GM12878 (cell line): ENCODE measurements around the gene WHAMM. TPM values are rescaled to one million over a fixed set of nuclear protein-coding genes. Genes with fewer than 3 reads are reported as not detected.
A peak's percentile ranks its signal among the peaks of the same experiment; 100 is the strongest.

Source experiments
- ATAC-seq: fragments of 200-7000 bp; cut with Tn5 transposase; 3 replicates; pipeline ENCODE4 v1.9.1; 2020; ENCODE audit warnings: mild to moderate bottlenecking, moderate library complexity
- BruUV-seq: library from RNA; stranded (reverse); fragments of 400-500 nt; replicated peaks from 2 replicates; lab custom pipeline; 2021; lab: Mats Ljungman, UMichigan
- CTCF ChIA-PET: fragments of 300-600 bp; sonication (Branson Sonifier 250); formaldehyde crosslinking; extraction: SDS; loops from one replicate; lab custom pipeline; 2021; ENCODE audit warnings: inconsistent platforms; lab: Yijun Ruan, JAX
- POLR2A ChIA-PET: fragments of 350-600 bp; formaldehyde crosslinking; extraction: SDS; loops from one replicate; lab custom pipeline; 2021; ENCODE audit warnings: inconsistent platforms; lab: Charles Lee
- RAD21 ChIA-PET: fragments of 300-600 bp; sonication (Branson Sonifier 250); formaldehyde crosslinking; loops from one replicate; lab custom pipeline; 2023; ENCODE audit warnings: antibody characterized with exemption; ENCODE audit not compliant: unreplicated experiment; lab: Charles Lee
- SMC1A ChIA-PET: fragments of 300-600 bp; sonication (Branson Sonifier 250); formaldehyde crosslinking; loops from one replicate; lab custom pipeline; 2023; ENCODE audit not compliant: unreplicated experiment, uncharacterized antibody; lab: Charles Lee
- DNase-seq: peaks from one replicate; pipeline ENCODE4 v3.0.0-alpha.2; 2011; ENCODE audit warnings: low read depth, low spot score
- FAIRE-seq: peaks from 3 replicates; lab custom pipeline; 2011; peaks lifted over from hg19 to GRCh38; lab: Jason Lieb, UNC
- H2AFZ ChIP-seq: 2 replicates; pipeline ENCODE4 v1.6.0; 2011; ENCODE audit warnings: low read depth, low read length, control low read depth; ENCODE audit not compliant: control insufficient read depth
- H3K27ac ChIP-seq: 2 replicates; pipeline ENCODE4 v1.5.1; 2011; ENCODE audit warnings: control low read depth; ENCODE audit not compliant: control insufficient read depth, insufficient read depth
- H3K27me3 ChIP-seq, 2 experiments: replicated peaks in 1 of 2; 2 replicates each; pipeline versions ENCODE4 v1.6.0 to v1.6.1; 2011; ENCODE audit warnings: low read length in 1 of 2; ENCODE audit not compliant: control insufficient read depth in 2 of 2, insufficient read depth in 2 of 2
- H3K36me3 ChIP-seq, 2 experiments: 2 replicates each; pipeline ENCODE4 v1.5.1; 2011; ENCODE audit warnings: low read length in 1 of 2; ENCODE audit not compliant: control insufficient read depth in 2 of 2, insufficient read depth in 2 of 2
- H3K4me1 ChIP-seq: 2 replicates; pipeline ENCODE4 v1.6.1; 2011; ENCODE audit warnings: mild to moderate bottlenecking, low read length, moderate library complexity, mixed read lengths; ENCODE audit not compliant: control insufficient read depth, insufficient read depth
- H3K4me2 ChIP-seq: 2 replicates; pipeline ENCODE4 v1.6.0; 2011; ENCODE audit warnings: control low read depth; ENCODE audit not compliant: control insufficient read depth, insufficient read depth
- H3K4me3 ChIP-seq: fragments of 200-600 bp; sonication (generic); 2 replicates; pipeline ENCODE4 v1.5.1; 2016
- H3K79me2 ChIP-seq: 2 replicates; pipeline ENCODE4 v1.6.0; 2011; ENCODE audit warnings: low read length; ENCODE audit not compliant: control insufficient read depth, insufficient read depth
- H3K9ac ChIP-seq: 2 replicates; pipeline ENCODE4 v1.8.0; 2011; ENCODE audit warnings: low read length, control low read depth, mixed read lengths; ENCODE audit not compliant: control insufficient read depth, insufficient read depth
- H3K9me3 ChIP-seq: replicated peaks from 3 replicates; pipeline ENCODE4 v1.5.1; 2011; ENCODE audit warnings: mild to moderate bottlenecking, low read length; ENCODE audit not compliant: control insufficient read depth, insufficient read depth
- H4K20me1 ChIP-seq: 2 replicates; pipeline ENCODE4 v1.6.0; 2011; ENCODE audit not compliant: control insufficient read depth, insufficient read depth
- BHLHE40 ChIP-seq, 2 experiments: fragments of 450-650 bp in 1 of 2; IDR thresholded peaks; 2 replicates each; pipeline ENCODE4 v1.6.1; 2011 to 2017; ENCODE audit warnings: low read depth in 2 of 2, borderline replicate concordance in 1 of 2, improper control_type of control experiment in 1 of 2, low read length in 1 of 2, mild to moderate bottlenecking in 1 of 2
- CHD1 ChIP-seq: IDR thresholded peaks from 2 replicates; pipeline ENCODE4 v1.6.1; 2012; ENCODE audit warnings: low read depth, low read length, improper control_type of control experiment
- ESRRA ChIP-seq: IDR thresholded peaks from 2 replicates; pipeline ENCODE4 v1.6.1; 2012; ENCODE audit warnings: mild to moderate bottlenecking, low read length, improper control_type of control experiment
- FOXK2 ChIP-seq: fragments of 450-650 bp; IDR thresholded peaks from 2 replicates; pipeline ENCODE4 v1.6.1; 2017; ENCODE audit warnings: mild to moderate bottlenecking, moderate library complexity
- PAX8 ChIP-seq: fragments of 450-650 bp; IDR thresholded peaks from 2 replicates; pipeline ENCODE4 v1.6.1; 2017; ENCODE audit warnings: mild to moderate bottlenecking, moderate library complexity
- RAD51 ChIP-seq: fragments of 450-650 bp; IDR thresholded peaks from 2 replicates; pipeline ENCODE4 v1.6.1; 2016; ENCODE audit warnings: moderate library complexity, mild to moderate bottlenecking, inconsistent platforms
- SRF ChIP-seq, 2 experiments: IDR thresholded peaks; 2 replicates each; pipeline ENCODE4 v1.6.1; 2011; ENCODE audit warnings: low read depth in 2 of 2, low read length in 2 of 2, mild to moderate bottlenecking in 1 of 2, moderate library complexity in 1 of 2
- WGBS: methylation state at CpG from one replicate; pipeline ENCODE4 v1.1.6; 2016; ENCODE audit warnings: low lambda C conversion rate; ENCODE audit not compliant: insufficient replicate concordance, insufficient coverage; ENCODE audit errors: missing lambda C conversion rate; 5-methylcytosine and 5-hydroxymethylcytosine counted together
- in situ Hi-C: fragments of 300-500 bp; cut with MboI; formaldehyde crosslinking; loops from 9 replicates; pipeline ENCODE4 v1.14.3; 2018; ENCODE audit warnings: mixed read lengths
- intact Hi-C: fragments of 100-400 bp; cut with micrococcal nuclease; formaldehyde crosslinking; loops from one replicate; pipeline ENCODE4 v1.14.2; 2022; ENCODE audit not compliant: unreplicated experiment
- polyA plus RNA-seq, 11 experiments: library from polyadenylated mRNA; depleted of rRNA in 4 of 11; unstranded in 6 of 11; stranded (reverse) in 5 of 11; fragments of >200 nt; fragmentation: Nextera tagmentation in 4 of 11; fragmentation: Illumina TruSeq in 1 of 11; extraction: Ambion mirVana in 4 of 11; extraction: Trizol in 1 of 11; gene quantifications; 1 replicate in 1 of 11; 2 replicates in 10 of 11; pipeline versions ENCODE4 v1.2.1 to v1.2.3, GENCODE V29; 2011 to 2016; ENCODE audit warnings: inconsistent platforms in 2 of 11, missing spikeins in 2 of 11, low read depth in 1 of 11
- total RNA-seq, 4 experiments: library from RNA; depleted of rRNA in 3 of 4; stranded (reverse); fragments of >200 nt in 3 of 4; fragmentation: Illumina TruSeq in 1 of 4; extraction: Trizol in 1 of 4; gene quantifications; 2 replicates each; pipeline versions ENCODE4 v1.2.1 to v1.2.3, GENCODE V29; 2013 to 2021
- TF ChIP-seq, protein P1 (sequence below): IDR thresholded peaks from 2 replicates; pipeline ENCODE4 v1.6.1; 2011; ENCODE audit warnings: borderline replicate concordance, low read depth, mild to moderate bottlenecking, moderate library complexity, mixed read lengths, low read length; ENCODE audit not compliant: insufficient read depth; ENCODE audit errors: extremely low read length
- TF ChIP-seq, protein P2 (sequence below): IDR thresholded peaks from 2 replicates; pipeline ENCODE4 v1.6.1; 2011; ENCODE audit warnings: low read depth, mild to moderate bottlenecking, low read length, moderate library complexity, borderline replicate concordance; ENCODE audit errors: extremely low read depth
- TF ChIP-seq, protein P3 (sequence below): fragments of 150-350 bp; IDR thresholded peaks from 2 replicates; pipeline ENCODE4 v1.6.1; 2016; ENCODE audit warnings: low read depth, low read length

The WHAMM gene
- total and polyA plus RNA-seq, 10 of the 15 experiments (the other 5 are each of a cell fraction or from before 2014, with no cell fraction given): 0.87 to 6.7 (median 2.5) TPM

DNA sequence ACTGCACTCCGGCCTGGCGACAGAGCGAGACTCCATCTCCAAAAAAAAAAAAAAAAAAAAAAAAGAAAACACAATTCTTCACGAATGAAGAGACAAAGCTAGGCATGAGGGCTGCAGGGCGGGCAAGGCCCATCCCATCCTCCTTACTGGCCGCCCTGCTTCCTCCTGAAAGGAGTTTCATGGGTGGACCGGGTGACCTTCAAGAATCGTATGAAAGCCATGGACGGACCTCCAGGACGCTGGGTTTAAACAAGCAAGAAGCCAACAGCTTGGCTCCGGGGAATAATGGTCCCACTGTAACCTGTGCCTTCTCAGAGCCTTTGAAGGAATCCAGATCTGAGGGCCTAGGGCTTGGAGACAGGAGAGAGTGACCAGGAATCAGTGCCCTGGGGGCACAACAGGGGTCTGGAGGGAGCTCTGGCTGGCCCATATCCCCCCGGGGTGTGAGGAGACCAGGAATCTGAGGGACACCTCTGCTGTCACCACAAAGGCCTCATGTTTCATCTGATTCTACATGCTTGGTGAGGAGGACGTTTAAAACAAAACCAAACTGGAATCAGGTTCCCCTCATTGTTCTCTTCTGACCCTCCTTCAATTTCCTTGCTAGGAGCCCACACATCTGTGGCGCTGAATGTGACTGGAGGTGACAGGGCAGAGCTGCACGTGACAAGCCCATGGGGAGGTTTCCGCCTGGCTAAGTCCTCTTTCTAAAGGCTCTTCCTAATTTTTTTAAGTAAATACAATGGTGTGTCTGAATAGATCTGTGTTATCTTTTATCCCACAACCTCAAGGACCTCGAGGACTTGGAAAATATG lies 46.1 kb downstream of the WHAMM start:
- ChIA-PET RAD21 (interaction anchor here (0.6 kb wide), 1 partner anchor 103 kb away, joined by 4 read pairs; no protein-coding TSS in a partner anchor), POLR2A (interaction anchor here (0.6 kb wide), 1 partner anchor 96 kb away, joined by 6 read pairs; no protein-coding TSS in a partner anchor), SMC1A (interaction anchor here (1.0 kb wide), 1 partner anchor 23 kb away, joined by 3 read pairs; no protein-coding TSS in a partner anchor), CTCF (interaction anchor here (0.7 kb wide), 1 partner anchor 87 kb away, joined by 3 read pairs; no protein-coding TSS in a partner anchor)
- 0 out of 2 replicates have a peak overlapping the region, but pooled peaks have one; percentile 13 for H3K4me2 ChIP-seq
- FAIRE-seq (no peak), DNase-seq (no peak), ATAC-seq (no peak)
- TF ChIP-seq, protein P1, sequence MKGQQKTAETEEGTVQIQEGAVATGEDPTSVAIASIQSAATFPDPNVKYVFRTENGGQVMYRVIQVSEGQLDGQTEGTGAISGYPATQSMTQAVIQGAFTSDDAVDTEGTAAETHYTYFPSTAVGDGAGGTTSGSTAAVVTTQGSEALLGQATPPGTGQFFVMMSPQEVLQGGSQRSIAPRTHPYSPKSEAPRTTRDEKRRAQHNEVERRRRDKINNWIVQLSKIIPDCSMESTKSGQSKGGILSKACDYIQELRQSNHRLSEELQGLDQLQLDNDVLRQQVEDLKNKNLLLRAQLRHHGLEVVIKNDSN: peak; percentile 11
- TF ChIP-seq BHLHE40 (IDR thresholded peaks at IDR 0.05; ENCODE audit: borderline replicate concordance in 1 of 2, low read depth in 2 of 2, low read length in 1 of 2): peak; percentile 57 to 68; a peak in 3 of 4 replicates
- TF ChIP-seq FOXK2: no peak
- TF ChIP-seq PAX8: no peak
- no peak for TF ChIP-seq ESRRA
- no peak for TF ChIP-seq CHD1
- TF ChIP-seq SRF (IDR thresholded peaks at IDR 0.05; ENCODE audit: low read depth in 2 of 2, low read length in 2 of 2): no peak
- TF ChIP-seq, protein P2, sequence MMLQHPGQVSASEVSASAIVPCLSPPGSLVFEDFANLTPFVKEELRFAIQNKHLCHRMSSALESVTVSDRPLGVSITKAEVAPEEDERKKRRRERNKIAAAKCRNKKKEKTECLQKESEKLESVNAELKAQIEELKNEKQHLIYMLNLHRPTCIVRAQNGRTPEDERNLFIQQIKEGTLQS: no peak
- peak; percentile 27; the same call in 1 of the 2 replicates for TF ChIP-seq RAD51
- TF ChIP-seq, protein P3, sequence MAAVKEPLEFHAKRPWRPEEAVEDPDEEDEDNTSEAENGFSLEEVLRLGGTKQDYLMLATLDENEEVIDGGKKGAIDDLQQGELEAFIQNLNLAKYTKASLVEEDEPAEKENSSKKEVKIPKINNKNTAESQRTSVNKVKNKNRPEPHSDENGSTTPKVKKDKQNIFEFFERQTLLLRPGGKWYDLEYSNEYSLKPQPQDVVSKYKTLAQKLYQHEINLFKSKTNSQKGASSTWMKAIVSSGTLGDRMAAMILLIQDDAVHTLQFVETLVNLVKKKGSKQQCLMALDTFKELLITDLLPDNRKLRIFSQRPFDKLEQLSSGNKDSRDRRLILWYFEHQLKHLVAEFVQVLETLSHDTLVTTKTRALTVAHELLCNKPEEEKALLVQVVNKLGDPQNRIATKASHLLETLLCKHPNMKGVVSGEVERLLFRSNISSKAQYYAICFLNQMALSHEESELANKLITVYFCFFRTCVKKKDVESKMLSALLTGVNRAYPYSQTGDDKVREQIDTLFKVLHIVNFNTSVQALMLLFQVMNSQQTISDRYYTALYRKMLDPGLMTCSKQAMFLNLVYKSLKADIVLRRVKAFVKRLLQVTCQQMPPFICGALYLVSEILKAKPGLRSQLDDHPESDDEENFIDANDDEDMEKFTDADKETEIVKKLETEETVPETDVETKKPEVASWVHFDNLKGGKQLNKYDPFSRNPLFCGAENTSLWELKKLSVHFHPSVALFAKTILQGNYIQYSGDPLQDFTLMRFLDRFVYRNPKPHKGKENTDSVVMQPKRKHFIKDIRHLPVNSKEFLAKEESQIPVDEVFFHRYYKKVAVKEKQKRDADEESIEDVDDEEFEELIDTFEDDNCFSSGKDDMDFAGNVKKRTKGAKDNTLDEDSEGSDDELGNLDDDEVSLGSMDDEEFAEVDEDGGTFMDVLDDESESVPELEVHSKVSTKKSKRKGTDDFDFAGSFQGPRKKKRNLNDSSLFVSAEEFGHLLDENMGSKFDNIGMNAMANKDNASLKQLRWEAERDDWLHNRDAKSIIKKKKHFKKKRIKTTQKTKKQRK: no peak
- no peaks in the 10 kb centered on the region for H3K36me3 ChIP-seq
- H3K27me3 ChIP-seq: no peaks in the 10 kb centered on the region
- H3K4me1 ChIP-seq: no peaks in the 10 kb centered on the region
- no peaks in the 10 kb centered on the region for H4K20me1 ChIP-seq
- no peaks in the 10 kb centered on the region for H3K9me3 ChIP-seq
- in situ Hi-C loops (no loop called here), intact Hi-C loops (no loop called here)
- no peak overlapping the region for H3K9ac ChIP-seq
- H2AFZ ChIP-seq: no peak overlapping the region
- no peak overlapping the region for H3K4me3 ChIP-seq
- BruUV-seq: no TSS peak
- H3K27ac ChIP-seq: no peak overlapping the region
- WGBS: 62% methylated on average over 14 of the region's 17 CpGs
- no peaks in the 10 kb centered on the region for H3K79me2 ChIP-seq
